ENCODE measurements around the gene ZNF787. TPM values are rescaled to one million over a fixed set of nuclear protein-coding genes. Genes with fewer than 3 reads are reported as not detected.

The ZNF787 gene
- total and polyA plus RNA-seq, 2 of the 13 experiments (the other 11 are each of a cell fraction or from before 2014, with no cell fraction given), result 15.1 to 42.8 TPM

DNA sequence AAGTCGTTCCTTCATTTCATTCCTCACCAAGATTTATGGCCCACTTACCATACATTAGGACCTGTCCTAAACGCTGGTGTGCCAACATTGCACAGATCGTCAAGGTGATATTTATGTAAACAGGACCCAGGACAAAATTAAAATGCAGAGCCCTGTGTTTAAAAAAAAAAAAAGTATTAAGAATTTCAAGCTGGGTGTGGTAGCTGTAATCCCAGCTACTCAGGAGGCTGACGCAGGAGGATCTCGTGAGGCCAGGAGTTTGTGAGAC is 13.5 kb upstream of the ZNF787 start:
- BruUV-seq (replicated peaks), result no TSS peak
- Histone ChIP-seq H3K4me3 (replicated peaks in 1 of 3; ENCODE audit: insufficient read depth in 1 of 3, low read depth in 2 of 3, low read length in 3 of 3) (no peak overlapping the region), H3K9ac (ENCODE audit: insufficient read depth, low read depth, low read length) (no peak overlapping the region), H3K27me3 (ENCODE audit: control insufficient read depth in 1 of 2, insufficient read depth in 2 of 2, low read length in 2 of 2) (no peaks in the 10 kb centered on the region), H3K4me2 (ENCODE audit: low read depth, low read length) (no peak overlapping the region), H3K4me1 (ENCODE audit: insufficient read depth, low read length) (peaks cover 56% of the 10 kb centered on the region), H3K27ac (ENCODE audit: extremely low read length, insufficient read depth, low read length) (no peak overlapping the region), H3K36me3 (replicated peaks in 1 of 2; ENCODE audit: control insufficient read depth in 1 of 2, insufficient read depth in 2 of 2, low read length in 2 of 2) (no peaks in the 10 kb centered on the region), H4K20me1 (ENCODE audit: insufficient read depth, low read length) (no peaks in the 10 kb centered on the region), H3K79me2 (ENCODE audit: insufficient read depth, low read length) (no peaks in the 10 kb centered on the region), H2AFZ (ENCODE audit: low read length) (no peak overlapping the region), H3K9me3 (ENCODE audit: low read length) (no peaks in the 10 kb centered on the region)
- POLR2A ChIA-PET, result interaction anchor here (1.5 to 2.7 kb wide), 2 partner anchors 8 to 23 kb away, joined by 8 to 15 read pairs; no protein-coding TSS in a partner anchor
- WGBS (ENCODE audit: low lambda C conversion rate), result 90% methylated on average over 5 of the region's 5 CpGs
- TF ChIP-seq BHLHE40 (IDR thresholded peaks at IDR 0.05; ENCODE audit: low read length), result no peak
- no peak for TF ChIP-seq MYNN (CRISPR knock-in tag; IDR thresholded peaks at IDR 0.05; ENCODE audit: low read depth)
- TF ChIP-seq TAF1 (CRISPR knock-in tag; IDR thresholded peaks at IDR 0.05), result no peak
- TF ChIP-seq TAF15 (IDR thresholded peaks at IDR 0.05; ENCODE audit: low read depth, low read length, poor library complexity, severe bottlenecking), result no peak
- no peak for TF ChIP-seq ZNF543 (CRISPR knock-in tag; IDR thresholded peaks at IDR 0.05)
- TF ChIP-seq MZF1 (CRISPR knock-in tag; IDR thresholded peaks at IDR 0.05; ENCODE audit: borderline replicate concordance), result no peak
- TF ChIP-seq, protein P1, sequence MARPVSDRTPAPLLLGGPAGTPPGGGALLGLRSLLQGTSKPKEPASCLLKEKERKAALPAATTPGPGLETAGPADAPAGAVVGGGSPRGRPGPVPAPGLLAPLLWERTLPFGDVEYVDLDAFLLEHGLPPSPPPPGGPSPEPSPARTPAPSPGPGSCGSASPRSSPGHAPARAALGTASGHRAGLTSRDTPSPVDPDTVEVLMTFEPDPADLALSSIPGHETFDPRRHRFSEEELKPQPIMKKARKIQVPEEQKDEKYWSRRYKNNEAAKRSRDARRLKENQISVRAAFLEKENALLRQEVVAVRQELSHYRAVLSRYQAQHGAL (CRISPR knock-in tag; IDR thresholded peaks at IDR 0.05; ENCODE audit: not compliant biosample characterization), result no peak
- TF ChIP-seq DR1 (CRISPR knock-in tag; IDR thresholded peaks at IDR 0.05), result no peak
- no peak for TF ChIP-seq ZNF782 (CRISPR knock-in tag; IDR thresholded peaks at IDR 0.05; ENCODE audit: borderline replicate concordance)
- TF ChIP-seq, protein P2, sequence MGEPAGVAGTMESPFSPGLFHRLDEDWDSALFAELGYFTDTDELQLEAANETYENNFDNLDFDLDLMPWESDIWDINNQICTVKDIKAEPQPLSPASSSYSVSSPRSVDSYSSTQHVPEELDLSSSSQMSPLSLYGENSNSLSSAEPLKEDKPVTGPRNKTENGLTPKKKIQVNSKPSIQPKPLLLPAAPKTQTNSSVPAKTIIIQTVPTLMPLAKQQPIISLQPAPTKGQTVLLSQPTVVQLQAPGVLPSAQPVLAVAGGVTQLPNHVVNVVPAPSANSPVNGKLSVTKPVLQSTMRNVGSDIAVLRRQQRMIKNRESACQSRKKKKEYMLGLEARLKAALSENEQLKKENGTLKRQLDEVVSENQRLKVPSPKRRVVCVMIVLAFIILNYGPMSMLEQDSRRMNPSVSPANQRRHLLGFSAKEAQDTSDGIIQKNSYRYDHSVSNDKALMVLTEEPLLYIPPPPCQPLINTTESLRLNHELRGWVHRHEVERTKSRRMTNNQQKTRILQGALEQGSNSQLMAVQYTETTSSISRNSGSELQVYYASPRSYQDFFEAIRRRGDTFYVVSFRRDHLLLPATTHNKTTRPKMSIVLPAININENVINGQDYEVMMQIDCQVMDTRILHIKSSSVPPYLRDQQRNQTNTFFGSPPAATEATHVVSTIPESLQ (CRISPR knock-in tag; conservative IDR thresholded peaks at IDR 0.05), result no peak
- TF ChIP-seq, protein P3, sequence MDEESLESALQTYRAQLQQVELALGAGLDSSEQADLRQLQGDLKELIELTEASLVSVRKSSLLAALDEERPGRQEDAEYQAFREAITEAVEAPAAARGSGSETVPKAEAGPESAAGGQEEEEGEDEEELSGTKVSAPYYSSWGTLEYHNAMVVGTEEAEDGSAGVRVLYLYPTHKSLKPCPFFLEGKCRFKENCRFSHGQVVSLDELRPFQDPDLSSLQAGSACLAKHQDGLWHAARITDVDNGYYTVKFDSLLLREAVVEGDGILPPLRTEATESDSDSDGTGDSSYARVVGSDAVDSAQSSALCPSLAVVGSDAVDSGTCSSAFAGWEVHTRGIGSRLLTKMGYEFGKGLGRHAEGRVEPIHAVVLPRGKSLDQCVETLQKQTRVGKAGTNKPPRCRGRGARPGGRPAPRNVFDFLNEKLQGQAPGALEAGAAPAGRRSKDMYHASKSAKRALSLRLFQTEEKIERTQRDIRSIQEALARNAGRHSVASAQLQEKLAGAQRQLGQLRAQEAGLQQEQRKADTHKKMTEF (CRISPR knock-in tag; IDR thresholded peaks at IDR 0.05), result no peak
- no peak for TF ChIP-seq NFE2L2 (IDR thresholded peaks at IDR 0.05; ENCODE audit: low read length)
- TF ChIP-seq MAFF (IDR thresholded peaks at IDR 0.05; ENCODE audit: low read depth, low read length), result no peak
- no peak for TF ChIP-seq ZNF674 (CRISPR knock-in tag; IDR thresholded peaks at IDR 0.05; ENCODE audit: low read depth)
- no peak for TF ChIP-seq JUNB (CRISPR knock-in tag; IDR thresholded peaks at IDR 0.05; ENCODE audit: borderline replicate concordance)
- TF ChIP-seq POLR2AphosphoS5 (IDR thresholded peaks at IDR 0.05; ENCODE audit: low read depth, low read length), result no peak
- no peak for TF ChIP-seq ZNF235 (CRISPR knock-in tag; IDR thresholded peaks at IDR 0.05; ENCODE audit: borderline replicate concordance)
- no peak for TF ChIP-seq NFATC3 (CRISPR knock-in tag; IDR thresholded peaks at IDR 0.05)
- TF ChIP-seq MAZ (IDR thresholded peaks at IDR 0.05; ENCODE audit: borderline replicate concordance, low read depth, low read length), result no peak
- no peak for TF ChIP-seq MAZ (CRISPR knock-in tag; IDR thresholded peaks at IDR 0.05; ENCODE audit: low read depth)
- no peak for TF ChIP-seq ZMYM2 (CRISPR knock-in tag; IDR thresholded peaks at IDR 0.05)
- intact Hi-C loops (cut with micrococcal nuclease; ENCODE audit: unreplicated experiment) (no loop called here), in situ Hi-C loops (cut with HindIII; ENCODE audit: extremely low pct_ligation_motif_present, low pct_unique_long_range_greater_than_20kb) (no loop called here)
- FAIRE-seq (no peak), DNase-seq (ENCODE audit: low spot score) (no peak), ATAC-seq (no peak)
- CTCF ChIA-PET (ENCODE audit: low intra/inter-chr PET ratio, low total read pairs), result no interaction called here

All from HepG2 (cell line).